Measurements from ENCODE around the gene ZNF69.

DNA sequence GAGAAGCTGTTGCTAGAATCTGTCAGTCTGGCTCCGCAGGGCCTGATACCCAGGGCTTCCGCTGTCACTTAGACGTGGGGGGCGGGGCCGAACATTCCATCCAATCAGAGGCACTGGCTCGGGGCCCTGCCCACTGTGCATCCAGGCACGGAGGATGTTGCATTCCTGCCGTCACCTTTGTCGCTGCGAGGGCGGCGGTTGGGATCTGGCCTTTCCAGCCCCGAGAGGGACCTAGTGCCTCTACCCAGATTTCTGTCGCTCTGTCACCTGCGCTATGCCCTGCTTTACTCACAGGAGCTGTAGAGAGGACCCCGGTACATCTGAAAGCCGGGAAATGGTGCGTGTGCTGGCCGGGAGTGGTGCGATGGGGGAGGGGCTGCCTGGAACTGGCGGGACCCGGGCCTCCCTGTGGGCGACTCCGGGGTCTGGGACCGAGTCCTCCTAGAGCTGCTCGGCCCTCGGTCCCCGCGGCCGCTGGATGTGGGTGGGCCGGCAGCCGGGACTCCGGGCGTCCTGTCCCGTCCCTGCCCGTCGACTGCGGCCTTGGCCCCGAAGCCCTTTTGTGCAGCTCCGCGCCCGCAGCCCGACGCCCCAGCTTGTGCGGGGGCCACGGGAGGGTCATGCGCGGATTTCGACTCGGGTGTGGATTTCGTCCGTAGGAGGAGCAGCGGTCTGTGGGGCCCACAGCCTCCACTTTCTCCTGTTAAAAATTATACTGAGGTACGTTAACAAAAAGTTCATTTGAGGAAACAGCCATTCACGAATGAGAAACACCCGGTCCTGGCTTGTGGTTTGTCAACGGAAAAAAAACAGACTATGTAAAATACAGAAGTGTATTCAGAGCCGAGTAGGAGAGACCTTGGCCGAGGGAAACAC, 38.8 kb upstream of the ZNF69 start, which contains the start of gene ZNF439:
- TF ChIP-seq, protein P1, sequence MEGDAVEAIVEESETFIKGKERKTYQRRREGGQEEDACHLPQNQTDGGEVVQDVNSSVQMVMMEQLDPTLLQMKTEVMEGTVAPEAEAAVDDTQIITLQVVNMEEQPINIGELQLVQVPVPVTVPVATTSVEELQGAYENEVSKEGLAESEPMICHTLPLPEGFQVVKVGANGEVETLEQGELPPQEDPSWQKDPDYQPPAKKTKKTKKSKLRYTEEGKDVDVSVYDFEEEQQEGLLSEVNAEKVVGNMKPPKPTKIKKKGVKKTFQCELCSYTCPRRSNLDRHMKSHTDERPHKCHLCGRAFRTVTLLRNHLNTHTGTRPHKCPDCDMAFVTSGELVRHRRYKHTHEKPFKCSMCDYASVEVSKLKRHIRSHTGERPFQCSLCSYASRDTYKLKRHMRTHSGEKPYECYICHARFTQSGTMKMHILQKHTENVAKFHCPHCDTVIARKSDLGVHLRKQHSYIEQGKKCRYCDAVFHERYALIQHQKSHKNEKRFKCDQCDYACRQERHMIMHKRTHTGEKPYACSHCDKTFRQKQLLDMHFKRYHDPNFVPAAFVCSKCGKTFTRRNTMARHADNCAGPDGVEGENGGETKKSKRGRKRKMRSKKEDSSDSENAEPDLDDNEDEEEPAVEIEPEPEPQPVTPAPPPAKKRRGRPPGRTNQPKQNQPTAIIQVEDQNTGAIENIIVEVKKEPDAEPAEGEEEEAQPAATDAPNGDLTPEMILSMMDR (IDR thresholded peaks at IDR 0.05): no peak
- TF ChIP-seq EZH2 (IDR thresholded peaks at IDR 0.05; ENCODE audit: borderline replicate concordance, insufficient read depth, low read depth, low read length, poor library complexity, severe bottlenecking): no peak

Data from B cell (primary cell).